Esophagus muscularis mucosa (tissue), 4 donors: ENCODE measurements around the gene SERPINE1.

Experiments used
- EP300 ChIP-seq: sonication (generic); formaldehyde crosslinking; IDR thresholded peaks from one replicate; pipeline ENCODE4 v1.6.1; 2017; ENCODE audit warnings: antibody characterized with exemption
- POLR2A ChIP-seq: fragments of 450-650 bp; IDR thresholded peaks from one replicate; pipeline ENCODE4 v1.6.1; 2017; ENCODE audit warnings: antibody characterized with exemption, moderate library complexity, mild to moderate bottlenecking, low read depth
- TF ChIP-seq, protein P1 (sequence below), 3 experiments: fragments of 200-600 bp in 2 of 3; fragments of 450-650 bp in 1 of 3; sonication (generic) in 2 of 3; IDR thresholded peaks; one replicate each; pipeline ENCODE4 v1.5.1; 2017 to 2019; ENCODE audit warnings: antibody characterized with exemption in 3 of 3, mild to moderate bottlenecking in 2 of 3, moderate library complexity in 1 of 3

DNA sequence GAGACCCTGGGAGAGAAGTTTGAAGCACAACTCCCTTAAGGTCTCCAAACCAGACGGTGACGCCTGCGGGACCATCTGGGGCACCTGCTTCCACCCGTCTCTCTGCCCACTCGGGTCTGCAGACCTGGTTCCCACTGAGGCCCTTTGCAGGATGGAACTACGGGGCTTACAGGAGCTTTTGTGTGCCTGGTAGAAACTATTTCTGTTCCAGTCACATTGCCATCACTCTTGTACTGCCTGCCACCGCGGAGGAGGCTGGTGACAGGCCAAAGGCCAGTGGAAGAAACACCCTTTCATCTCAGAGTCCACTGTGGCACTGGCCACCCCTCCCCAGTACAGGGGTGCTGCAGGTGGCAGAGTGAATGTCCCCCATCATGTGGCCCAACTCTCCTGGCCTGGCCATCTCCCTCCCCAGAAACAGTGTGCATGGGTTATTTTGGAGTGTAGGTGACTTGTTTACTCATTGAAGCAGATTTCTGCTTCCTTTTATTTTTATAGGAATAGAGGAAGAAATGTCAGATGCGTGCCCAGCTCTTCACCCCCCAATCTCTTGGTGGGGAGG lies 10.8 kb downstream of the SERPINE1 start:
- TF ChIP-seq, protein P1, sequence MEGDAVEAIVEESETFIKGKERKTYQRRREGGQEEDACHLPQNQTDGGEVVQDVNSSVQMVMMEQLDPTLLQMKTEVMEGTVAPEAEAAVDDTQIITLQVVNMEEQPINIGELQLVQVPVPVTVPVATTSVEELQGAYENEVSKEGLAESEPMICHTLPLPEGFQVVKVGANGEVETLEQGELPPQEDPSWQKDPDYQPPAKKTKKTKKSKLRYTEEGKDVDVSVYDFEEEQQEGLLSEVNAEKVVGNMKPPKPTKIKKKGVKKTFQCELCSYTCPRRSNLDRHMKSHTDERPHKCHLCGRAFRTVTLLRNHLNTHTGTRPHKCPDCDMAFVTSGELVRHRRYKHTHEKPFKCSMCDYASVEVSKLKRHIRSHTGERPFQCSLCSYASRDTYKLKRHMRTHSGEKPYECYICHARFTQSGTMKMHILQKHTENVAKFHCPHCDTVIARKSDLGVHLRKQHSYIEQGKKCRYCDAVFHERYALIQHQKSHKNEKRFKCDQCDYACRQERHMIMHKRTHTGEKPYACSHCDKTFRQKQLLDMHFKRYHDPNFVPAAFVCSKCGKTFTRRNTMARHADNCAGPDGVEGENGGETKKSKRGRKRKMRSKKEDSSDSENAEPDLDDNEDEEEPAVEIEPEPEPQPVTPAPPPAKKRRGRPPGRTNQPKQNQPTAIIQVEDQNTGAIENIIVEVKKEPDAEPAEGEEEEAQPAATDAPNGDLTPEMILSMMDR (IDR thresholded peaks at IDR 0.05): no peak
- no peak for TF ChIP-seq POLR2A
- no peak for TF ChIP-seq EP300
